ENCODE data around the gene CFAP43.
A peak's percentile ranks its signal among the peaks of the same experiment; 100 is the strongest.
"Not testable (repeated sequence)": the region's sequence is repeated elsewhere in the genome, so short reads cannot be mapped to it uniquely, and the experiment has no call there.

The CFAP43 gene

DNA sequence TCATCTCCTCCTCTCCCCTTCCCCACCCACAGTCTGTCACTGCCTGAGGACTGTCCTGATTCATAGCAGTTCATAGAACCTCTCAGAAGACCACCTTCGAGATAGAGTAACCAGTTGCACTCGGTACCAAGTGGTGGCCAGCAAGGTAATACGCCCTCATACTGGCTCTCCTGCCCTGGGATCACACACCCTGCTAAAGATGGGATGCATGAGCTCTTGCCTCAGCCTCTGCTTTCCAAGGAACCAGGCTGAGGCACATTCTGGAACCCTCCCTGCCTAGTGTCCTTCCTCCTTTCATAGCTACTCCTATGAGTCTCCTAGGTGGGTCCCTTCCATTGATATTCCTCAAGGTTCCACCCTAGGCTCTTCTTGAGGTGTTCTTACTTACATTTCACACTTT is 15.5 kb downstream of the CFAP43 start:
- DNase-seq: no peak

DNA sequence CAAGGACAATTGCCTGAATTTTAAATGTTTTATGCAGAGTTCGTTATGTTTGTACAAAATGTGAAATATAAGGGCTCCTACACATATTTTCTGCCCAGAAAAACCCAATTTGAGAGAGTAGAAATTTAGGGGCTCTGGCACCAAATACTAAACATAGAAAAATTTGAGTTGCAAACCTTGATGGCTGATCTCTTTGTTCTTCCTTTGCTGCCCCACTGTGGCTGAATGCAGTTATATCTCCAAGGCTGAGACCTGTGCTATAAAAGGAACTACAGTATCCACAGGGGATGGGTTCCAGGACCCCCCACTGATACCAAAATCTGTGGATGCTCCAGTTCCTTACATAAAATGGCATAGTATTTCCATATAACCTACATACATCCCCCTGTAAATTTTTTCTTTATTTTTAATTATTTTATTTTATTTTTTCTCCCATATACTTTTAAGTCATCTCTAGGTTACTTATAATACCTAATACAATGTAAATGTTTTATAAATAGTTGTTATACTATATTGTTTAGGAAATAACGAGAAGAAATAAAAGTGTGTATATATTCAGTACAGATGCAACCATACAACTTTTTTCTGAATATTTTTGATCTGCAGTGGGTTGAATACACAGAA is 22.5 kb downstream of the CFAP43 start:
- DNase-seq: peak; percentile 41

- DNase-seq: no peak
Measured at GRCh38 chr10:104208730-104209129, 23.4 kb downstream of the CFAP43 start.

DNA sequence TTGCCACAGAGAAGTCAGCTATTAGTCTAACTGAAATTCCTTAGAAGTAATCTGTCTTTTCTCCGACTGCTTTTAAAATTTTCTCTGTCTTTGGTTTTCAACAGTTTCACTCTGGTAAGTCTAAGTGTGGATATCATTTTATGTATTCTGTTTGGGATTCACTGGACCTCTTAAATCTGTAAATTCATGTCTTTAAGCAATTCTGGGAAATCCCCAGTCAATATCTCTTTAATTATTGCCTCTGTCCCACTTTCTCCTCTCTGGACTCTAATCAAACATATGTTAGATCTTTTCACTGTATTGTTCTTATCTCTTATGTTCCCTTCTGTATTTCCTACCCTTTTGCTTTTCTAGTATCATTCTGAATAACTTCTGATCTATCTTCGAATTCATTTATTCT is 29.9 kb downstream of the CFAP43 start:
- no peak for DNase-seq

DNA sequence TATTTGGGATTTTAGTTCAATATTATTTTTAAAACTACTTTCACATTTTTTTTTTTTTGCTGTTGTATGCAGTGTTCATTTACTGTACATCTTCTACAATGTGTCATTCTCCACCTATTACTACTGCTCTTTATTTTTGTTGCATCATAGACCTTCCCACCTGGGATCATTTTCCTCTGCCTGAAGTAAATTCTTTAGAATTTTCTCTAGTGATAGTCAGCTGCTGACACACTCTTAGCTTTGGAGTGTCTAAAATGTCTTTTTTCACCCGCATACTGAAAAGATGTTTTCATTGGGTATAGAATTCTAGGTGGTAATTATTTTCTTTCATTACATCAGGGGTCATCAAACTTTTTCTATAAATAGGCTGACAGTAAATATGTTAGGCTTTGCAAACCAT is 30.5 kb downstream of the CFAP43 start:
- DNase-seq: no peak

DNA sequence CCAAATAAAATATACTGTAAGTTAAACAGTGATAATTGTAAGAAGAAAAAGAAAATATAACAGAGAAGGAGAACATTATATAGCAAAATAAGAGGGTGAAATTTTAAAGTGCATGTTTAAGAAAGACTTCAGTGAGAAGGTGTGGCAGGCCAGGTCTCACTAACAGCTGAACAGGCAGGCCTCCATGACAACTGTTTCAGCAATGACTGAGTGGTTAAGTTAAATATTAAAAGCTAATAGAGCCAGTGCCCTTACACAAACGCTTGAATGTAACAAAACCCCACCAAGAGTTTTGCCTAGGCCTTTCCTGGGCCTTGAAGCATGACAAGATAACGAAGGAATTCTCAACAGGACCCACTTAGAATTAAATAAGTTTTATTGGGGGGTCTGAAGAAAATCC is 32.6 kb downstream of the CFAP43 start:
- DNase-seq: no peak

DNA sequence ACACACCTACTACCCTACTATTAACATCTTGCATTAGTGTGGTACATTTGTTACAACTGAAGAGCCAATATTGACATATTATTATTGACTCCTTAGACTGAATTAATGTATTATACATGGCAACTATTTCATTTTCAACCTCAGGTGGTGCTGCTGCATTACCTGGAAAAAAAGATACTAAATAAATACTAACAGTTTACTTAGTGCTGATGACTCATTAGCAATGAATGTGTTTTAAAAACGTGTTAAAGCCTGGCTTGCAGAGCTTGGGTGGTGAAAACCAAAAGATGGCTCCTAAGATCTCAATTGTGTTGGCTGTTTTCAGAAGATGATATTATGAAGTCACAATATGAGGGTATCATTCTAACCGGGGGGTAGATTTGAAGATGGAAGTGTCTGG is 34.8 kb downstream of the CFAP43 start:
- DNase-seq: no peak

DNA sequence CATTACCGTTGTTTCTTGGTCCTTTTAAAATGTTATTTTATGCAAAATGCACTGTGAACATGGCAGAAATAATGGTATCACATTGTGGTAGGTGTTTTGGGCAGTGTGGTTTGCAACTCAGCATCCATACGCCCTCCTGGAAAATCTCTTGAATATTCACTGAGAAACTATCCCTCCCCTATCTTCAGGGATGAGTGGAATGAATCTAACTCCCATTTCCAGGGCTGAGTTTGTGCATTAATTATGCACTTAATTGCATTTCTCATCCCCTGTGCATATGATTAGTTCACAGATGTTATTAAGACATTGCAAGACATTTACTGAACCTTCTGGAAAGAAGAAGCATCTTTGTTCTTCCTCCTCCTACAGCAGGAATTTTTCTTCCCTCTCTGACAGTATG is 36.5 kb downstream of the CFAP43 start:
- no peak for DNase-seq

GRCh38 chr10:104193787-104194186 is 38.4 kb downstream of the CFAP43 start:
- no peak for DNase-seq

DNA sequence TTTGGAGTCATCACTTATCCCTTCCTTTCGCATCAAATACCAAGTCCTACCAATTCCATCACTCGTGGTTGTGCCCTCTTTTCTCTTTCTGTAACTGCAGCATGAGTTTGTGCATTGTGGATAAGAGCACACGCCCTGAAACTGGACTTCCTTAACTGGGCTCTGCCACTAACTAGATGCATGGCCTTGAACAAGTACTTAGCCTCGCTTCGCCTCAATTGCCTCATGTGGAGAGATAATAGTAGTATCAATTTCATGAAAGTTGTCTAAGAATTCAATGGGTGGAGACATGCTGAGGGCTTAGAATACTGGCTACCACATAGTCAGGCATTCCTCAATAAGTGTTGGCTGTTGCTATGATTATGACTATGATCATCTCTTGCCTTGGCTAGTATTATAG is 41.5 kb downstream of the CFAP43 start:
- DNase-seq: no peak

GRCh38 chr10:104183682-104184081 is 48.5 kb downstream of the CFAP43 start:
- no peak for DNase-seq

- not testable (repeated sequence) for DNase-seq
Measured at GRCh38 chr10:104174136-104174535, 58.0 kb downstream of the CFAP43 start.

GRCh38 chr10:104170610-104171254 is 61.4 kb downstream of the CFAP43 start:
- no peak for DNase-seq

GRCh38 chr10:104155591-104155990 is 76.6 kb downstream of the CFAP43 start:
- DNase-seq: no peak

GRCh38 chr10:104151737-104152136 is 80.4 kb downstream of the CFAP43 start:
- DNase-seq: no peak

- no peak for DNase-seq
Measured at GRCh38 chr10:104150139-104150538, 82.0 kb downstream of the CFAP43 start.

DNA sequence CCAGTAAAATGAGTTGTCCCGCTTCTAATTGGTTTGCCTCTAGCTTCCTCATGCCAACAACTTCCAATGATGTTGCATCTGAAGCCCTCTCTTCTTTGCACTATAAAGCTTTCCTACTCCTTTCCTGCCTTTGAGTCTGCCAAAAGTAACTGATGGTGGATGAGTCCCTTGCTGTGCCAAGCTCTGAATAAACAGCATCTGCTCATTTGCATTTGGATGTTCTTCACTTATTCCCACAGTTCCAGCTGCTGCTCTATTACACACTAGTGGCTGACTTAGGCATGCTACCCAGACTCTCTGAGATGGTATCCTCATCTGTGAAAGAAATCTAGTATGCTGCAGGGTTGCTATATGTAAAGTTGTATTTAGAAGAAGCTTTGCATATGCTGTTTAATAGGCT is 85.3 kb downstream of the CFAP43 start:
- DNase-seq: no peak

DNA sequence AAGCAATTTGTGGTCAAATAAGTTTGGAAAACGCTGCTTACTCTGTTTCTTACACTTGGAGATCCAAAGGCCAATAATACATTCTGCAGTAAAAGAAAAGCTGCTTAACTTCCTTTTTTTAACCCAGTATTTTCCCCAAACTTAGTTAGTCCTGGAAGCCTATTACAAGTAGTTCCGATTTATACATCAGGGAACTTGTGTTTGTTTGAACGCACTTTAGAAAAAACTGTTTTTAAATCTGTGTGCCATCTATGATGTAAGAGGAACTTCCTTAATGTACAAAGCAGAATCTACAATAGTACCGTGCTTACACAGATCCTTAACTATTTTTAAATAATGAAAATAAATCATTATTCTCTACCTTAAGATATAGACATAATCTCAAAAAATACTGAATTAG is 87.2 kb downstream of the CFAP43 start:
- DNase-seq: no peak

DNA sequence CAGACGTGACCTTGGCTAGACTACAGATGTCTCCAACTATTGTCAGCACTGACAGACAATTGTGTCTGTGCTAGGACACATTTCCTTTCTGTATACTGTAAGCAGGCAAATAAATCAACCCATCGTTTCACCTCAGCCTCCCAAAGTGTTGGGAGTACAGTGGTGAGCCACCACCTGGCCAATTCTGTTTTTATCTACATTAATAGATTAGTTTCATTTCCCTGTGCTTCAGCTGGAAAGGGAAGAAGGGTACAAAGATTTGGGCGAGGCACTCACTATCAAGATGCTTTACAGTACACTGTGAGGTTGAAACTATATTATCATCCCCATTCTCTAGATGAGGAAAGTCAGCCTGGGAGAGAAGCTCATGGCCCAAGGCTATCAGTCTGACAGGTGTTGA is 88.3 kb downstream of the CFAP43 start:
- no peak for DNase-seq

DNA sequence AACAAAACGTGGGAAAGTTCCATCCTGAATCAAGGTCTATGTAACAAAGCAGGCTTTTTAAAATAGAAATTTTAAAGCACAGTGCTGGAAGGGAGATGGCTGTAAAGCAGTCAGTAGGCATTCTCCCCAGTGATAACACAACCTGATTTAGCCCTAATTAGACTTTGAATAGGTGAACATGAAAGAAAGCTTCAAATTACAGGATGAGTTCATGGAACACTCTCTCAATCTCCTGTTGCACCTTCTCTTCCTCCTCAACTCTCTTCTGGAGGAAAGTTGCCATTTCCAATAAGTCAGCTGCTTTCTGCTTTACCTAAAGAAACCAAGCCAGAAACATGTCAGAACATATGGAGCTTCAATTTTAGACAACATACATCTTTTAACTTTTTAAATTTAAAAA is 90.1 kb downstream of the CFAP43 start:
- no peak for DNase-seq

- no peak for DNase-seq
Measured at GRCh38 chr10:104139221-104139620, 92.9 kb downstream of the CFAP43 start.

DNA sequence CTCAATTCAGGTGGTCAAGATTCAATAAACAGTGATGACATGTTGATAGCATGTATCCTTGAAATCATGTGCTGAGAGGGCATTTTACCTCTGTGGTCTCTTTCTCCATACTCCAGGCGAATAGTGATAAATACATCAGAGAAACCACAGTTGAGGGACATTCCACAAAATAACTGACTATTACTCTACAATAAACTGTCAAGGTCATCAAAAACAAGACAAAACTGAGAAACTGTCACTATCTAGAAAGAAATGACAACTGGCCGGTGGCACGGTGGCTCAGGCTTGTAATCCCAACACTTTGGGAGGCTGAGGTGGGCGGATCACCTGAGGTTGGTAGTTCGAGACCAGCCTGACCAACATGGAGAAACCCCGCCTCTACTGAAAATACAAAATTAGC is 94.0 kb downstream of the CFAP43 start:
- no peak for DNase-seq

DNA sequence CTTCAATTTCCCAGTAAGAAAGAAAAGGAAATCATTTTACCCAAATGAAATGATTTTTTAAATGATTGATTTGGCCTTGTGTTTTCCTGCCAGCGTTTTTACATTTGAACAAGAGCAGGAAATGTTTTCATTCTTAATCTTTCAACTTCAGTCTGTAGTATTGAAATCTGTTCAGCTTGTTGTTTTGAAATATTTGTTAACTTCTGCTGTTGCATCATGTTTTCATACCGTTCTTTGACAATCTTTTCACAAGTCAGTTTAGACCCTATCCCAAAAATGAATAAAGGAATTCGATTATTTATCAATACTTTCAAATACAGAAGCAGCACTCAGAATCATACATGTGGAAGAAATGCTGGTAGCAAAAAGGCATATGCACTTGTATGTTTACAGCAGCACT is 102.1 kb downstream of the CFAP43 start:
- no peak for DNase-seq

DNA sequence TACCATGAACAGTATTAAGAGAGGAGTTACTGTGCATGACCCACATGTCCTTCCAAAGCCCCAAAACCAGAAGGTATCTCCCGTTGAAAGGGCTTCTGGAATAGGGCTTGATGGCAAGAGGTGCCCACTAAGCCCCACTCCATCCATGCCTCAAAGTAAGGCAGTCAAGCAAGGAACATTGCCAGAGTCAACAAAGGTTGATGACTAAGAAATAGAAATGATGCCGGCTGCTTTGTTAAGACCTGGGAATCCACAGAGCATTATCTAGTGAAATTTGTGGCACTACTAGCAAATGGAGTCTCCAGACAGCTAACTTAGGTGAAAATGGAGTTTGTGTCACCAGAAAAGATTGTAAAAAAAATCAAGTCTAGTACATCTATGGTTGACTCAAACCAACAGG is 104.0 kb downstream of the CFAP43 start:
- DNase-seq: no peak

DNA sequence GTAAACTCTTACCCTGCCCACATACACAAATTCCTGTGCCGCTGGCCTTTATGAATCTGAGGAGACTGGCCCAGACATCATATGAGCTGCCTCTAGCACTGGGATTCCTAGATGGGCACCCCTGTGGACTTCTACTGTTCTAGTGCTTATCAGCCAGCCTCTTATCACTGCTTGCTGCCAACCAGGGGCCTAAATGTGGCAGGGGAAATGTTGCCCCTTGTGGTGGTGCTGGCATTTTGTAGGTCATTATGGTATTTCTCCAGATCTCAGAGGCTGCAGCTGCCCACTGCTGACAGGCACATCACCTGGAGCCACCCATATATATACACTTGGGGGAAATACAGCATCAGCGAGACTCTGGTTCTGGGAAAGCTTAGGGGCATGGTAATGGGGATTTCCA is 104.8 kb downstream of the CFAP43 start:
- no peak for DNase-seq

Data from activated naive CD4-positive, alpha-beta T cell treated with anti-CD3 and anti-CD28 coated beads, Interleukin-2, amount 50 U/mL, for 16 hours (primary cell).